Pancreas (tissue), 10 donors: ENCODE measurements around the gene KRT40. TPM values are rescaled to one million over a fixed set of nuclear protein-coding genes. Genes with fewer than 3 reads are reported as not detected.
A peak's percentile ranks its signal among the peaks of the same experiment; 100 is the strongest.

Experiments used
- ATAC-seq, 4 donors: fragments of 200-7000 bp; cut with Tn5 transposase; one replicate each; pipeline versions ENCODE4 v1.8.0 to v1.9.1; 2020; ENCODE audit warnings: mild to moderate bottlenecking in 4 of 4, moderate library complexity in 4 of 4
- DNase-seq, 6 donors: peaks; one replicate each; pipeline ENCODE4 v3.0.0-alpha.2; 2020
- FAIRE-seq: peaks from 2 replicates; lab custom pipeline; 2012; peaks lifted over from hg19 to GRCh38; lab: Jason Lieb, UNC
- H3K27ac ChIP-seq, 4 donors: fragments of 200-600 bp; sonication (generic); 1 replicate in 3 of 4; 2 replicates in 1 of 4; pipeline versions ENCODE4 v1.5.0 to v1.8.0; 2020
- H3K27me3 ChIP-seq, 4 donors: fragments of 200-600 bp; one replicate each; pipeline ENCODE4 v1.8.0; 2021
- H3K36me3 ChIP-seq, 3 donors: fragments of 200-600 bp; sonication (generic) in 1 of 3; one replicate each; pipeline versions ENCODE4 v1.5.0 to v1.8.0; 2020 to 2021
- H3K4me1 ChIP-seq, 3 donors: fragments of 200-600 bp; one replicate each; pipeline ENCODE4 v1.8.0; 2021
- H3K4me3 ChIP-seq, 4 donors: fragments of 200-600 bp; sonication (generic) in 2 of 4; one replicate each; pipeline versions ENCODE4 v1.5.0 to v1.8.0; 2020 to 2021
- H3K9me3 ChIP-seq, 4 donors: fragments of 200-600 bp; one replicate each; pipeline ENCODE4 v1.8.0; 2021
- CTCF ChIP-seq, 4 donors: fragments of 200-600 bp; sonication (generic) in 3 of 4; IDR thresholded peaks; one replicate each; pipeline versions ENCODE4 v1.5.0 to v1.8.0; 2021; ENCODE audit warnings: antibody characterized with exemption in 4 of 4
- WGBS, 2 donors: extraction: QIAGEN DNeasy Blood & Tissue Kit; methylation state at CpG; one replicate each; pipeline ENCODE4 v1.1.7; 2013; 5-methylcytosine and 5-hydroxymethylcytosine counted together
- intact Hi-C, 3 donors: fragments of 100-400 bp; cut with DNase I; formaldehyde crosslinking; loops; one replicate each; pipeline versions ENCODE4 v1.11.1 to v1.14.2; 2022
- polyA plus RNA-seq, 2 donors: library from polyadenylated mRNA; stranded (reverse); fragments of 200-250 nt; gene quantifications; one replicate each; pipeline ENCODE4 v1.2.3, GENCODE V29; 2013
- total RNA-seq, 6 donors: library from RNA; stranded (reverse); fragmentation: NEBNext Ultra II Directional in 4 of 6; extraction: Animal tissue kit (Norgen Biotek cat#: 25700) in 4 of 6; gene quantifications; one replicate each; pipeline versions ENCODE4 v1.2.1 to v1.2.4, GENCODE V29; 2021 to 2023
- donor health status: healthy with polysubstance abuse.
- donor health status: DM: no; HTN: no; CAD: no; lungs with moderate emphysema.
- donor health status: DM: no; HTN: no; CAD: no.
- donor health status: control.
- donor health status: control.
- donor health status: Bipolar disorder and iron deficiency.
- donor health status: DM: yes; HTN: yes; CAD: no.
- donor health status: DM: no; HTN: no; CAD: no.
- donor health status: DM: no; HTN: no; CAD: no.
- donor health status: DM: yes; HTN: yes; CAD: no.

Gene KRT40
- total RNA-seq (under 1 TPM in 3 of 6 donors, not detected in 3; 0.09 to 0.24 (median 0.20) TPM), polyA plus RNA-seq (1 to 10 TPM in 1 of 2 donors, under 1 TPM in 1; 0.61 to 1.0 TPM)

- H3K4me3 ChIP-seq, result no peak within 1 kb of the TSS
- intact Hi-C loops, result no loop called here
- no peaks in the 10 kb centered on the region for H3K27me3 ChIP-seq
- FAIRE-seq (no peak), ATAC-seq (no peak), DNase-seq (no peak)
- no peaks in the 10 kb centered on the region for H3K4me1 ChIP-seq
- no peak within 1 kb of the TSS for H3K27ac ChIP-seq
- 39 to 48% methylated on average over 3 of the region's 3 CpGs for WGBS, 2 donors
- no peaks in the 10 kb centered on the region for H3K36me3 ChIP-seq
- no peaks in the 10 kb centered on the region for H3K9me3 ChIP-seq
- TF ChIP-seq CTCF (IDR thresholded peaks at IDR 0.05), result no peak
Observed at GRCh38 chr17:40984226-40984625, at the start of gene KRT40. KRT40 (minus strand) TSS chr17:40984326; CDS start chr17:40984273, 53 bp downstream.

DNA sequence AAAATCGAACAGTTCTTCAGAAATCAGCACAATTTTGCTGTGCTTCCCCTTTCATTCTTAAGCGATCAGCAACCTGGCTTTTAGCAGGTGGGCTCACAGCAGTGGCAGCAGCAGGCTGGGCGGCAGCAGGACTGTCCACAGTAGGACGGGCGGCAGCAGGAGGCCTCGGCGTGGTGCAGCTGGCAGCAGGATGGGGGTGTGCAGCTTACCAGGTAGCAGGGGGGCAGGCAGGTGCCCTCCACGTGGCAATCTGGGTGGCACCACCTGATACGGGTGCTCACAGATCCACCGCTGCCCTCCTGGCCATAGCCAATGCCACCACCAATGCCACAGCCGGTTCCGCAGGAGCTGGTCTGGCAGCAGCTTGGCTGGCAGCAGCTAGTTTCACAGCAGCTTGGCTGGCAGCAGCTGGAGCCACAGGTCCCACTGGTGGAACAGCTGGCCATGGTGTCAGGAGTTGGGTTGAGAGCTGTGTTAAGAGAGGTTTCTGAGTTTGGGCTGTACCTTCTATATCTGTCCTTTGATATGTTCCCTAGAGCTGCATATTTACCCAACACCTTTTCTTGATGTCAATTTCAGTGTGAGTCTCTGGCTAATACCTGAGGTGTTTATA, 45.6 kb upstream of the KRT40 start, which contains the start of gene KRTAP1-4:
Gene KRTAP1-4 (minus strand): TSS at position 563 of the 613 bp plus-strand sequence. CDS start 117 bp downstream, at position 446.
- Histone ChIP-seq H3K4me3 (no peak within 1 kb of the TSS), H3K36me3 (no peaks in the 10 kb centered on the region), H3K4me1 (no peaks in the 10 kb centered on the region), H3K9me3 (no peaks in the 10 kb centered on the region), H3K27ac (no peak within 1 kb of the TSS), H3K27me3 (no peaks in the 10 kb centered on the region)
- WGBS, 2 donors, result 72 to 77% methylated on average over 12 of the region's 12 CpGs
- no peak for TF ChIP-seq CTCF (IDR thresholded peaks at IDR 0.05)
- DNase-seq (peak in 3 of 6 donors; percentile 22 to 50 (median 42)), FAIRE-seq (no peak), ATAC-seq (no peak)
- intact Hi-C loops, result no loop called here

DNA sequence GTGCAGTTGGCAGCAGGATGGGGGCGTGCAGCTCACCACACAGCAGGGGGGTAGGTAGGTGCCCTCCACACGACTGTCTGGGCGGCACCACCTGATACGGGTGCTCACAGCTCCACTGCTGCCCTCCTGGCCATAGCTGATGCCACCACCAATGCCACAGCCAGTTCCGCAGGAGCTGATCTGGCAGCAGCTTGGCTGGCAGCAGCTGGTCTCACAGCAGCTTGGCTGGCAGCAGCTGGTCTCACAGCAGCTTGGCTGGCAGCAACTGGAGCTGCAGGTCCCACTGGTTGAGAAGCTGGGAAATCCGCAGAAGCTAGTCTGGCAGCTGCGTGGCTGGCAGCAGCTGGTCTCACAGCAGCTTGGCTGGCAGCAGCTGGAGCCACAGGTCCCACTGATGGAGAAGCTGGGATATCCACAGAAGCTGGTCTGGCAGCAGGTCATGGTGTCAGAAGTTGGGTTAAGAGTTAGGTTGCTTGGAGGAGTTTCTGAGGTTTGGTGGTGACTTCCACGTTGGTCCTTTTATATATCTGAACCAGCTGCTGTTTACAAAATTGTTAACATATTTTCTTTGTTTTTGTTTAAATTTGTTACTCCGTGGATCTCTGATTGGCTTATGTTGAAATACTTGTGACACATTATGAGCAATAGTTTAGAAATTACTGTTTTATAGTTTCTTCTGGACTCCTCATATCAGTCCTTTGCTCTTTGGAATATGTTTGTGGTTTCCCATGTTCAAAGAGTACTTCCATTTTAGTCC, 42.8 kb upstream of the KRT40 start, which contains the start of gene KRTAP1-5:
Gene KRTAP1-5 (minus strand): TSS at position 494 of the 757 bp plus-strand sequence. CDS start 53 bp downstream, at position 441.
- no peaks in the 10 kb centered on the region for H3K27me3 ChIP-seq
- FAIRE-seq (no peak), ATAC-seq (peak in 1 of 4 donors; percentile 19), DNase-seq (peak in 4 of 6 donors; percentile 30 to 68 (median 40))
- no peaks in the 10 kb centered on the region for H3K36me3 ChIP-seq
- no peak within 1 kb of the TSS for H3K27ac ChIP-seq
- no peaks in the 10 kb centered on the region for H3K4me1 ChIP-seq
- no peak for TF ChIP-seq CTCF (IDR thresholded peaks at IDR 0.05)
- H3K9me3 ChIP-seq, result no peaks in the 10 kb centered on the region
- 49 to 64% methylated on average over 9 of the region's 9 CpGs for WGBS, 2 donors
- intact Hi-C loops, result no loop called here
- H3K4me3 ChIP-seq, result no peak within 1 kb of the TSS

DNA sequence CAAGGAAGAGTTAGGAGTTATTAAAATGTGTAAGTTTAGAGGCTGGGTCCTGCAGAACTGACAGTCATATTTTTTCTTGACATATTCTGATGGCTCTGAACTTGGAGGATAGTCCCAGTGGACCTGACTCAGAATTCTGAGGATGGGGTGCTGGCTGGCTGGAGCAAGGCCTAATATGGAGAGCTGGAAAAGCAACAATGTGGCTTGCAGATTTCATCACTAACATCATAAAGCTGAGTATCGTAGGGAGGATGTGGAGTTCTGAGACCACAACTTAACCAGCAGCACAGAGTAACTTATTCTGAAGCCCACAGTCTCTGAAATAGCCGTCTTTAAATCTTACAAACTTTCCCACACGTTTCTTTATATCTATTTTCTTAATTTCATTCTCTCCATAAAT, 40.6 kb upstream of the KRT40 start:
- FAIRE-seq (no peak), DNase-seq (no peak), ATAC-seq (no peak)
- intact Hi-C loops, result no loop called here
- no peak for TF ChIP-seq CTCF (IDR thresholded peaks at IDR 0.05)
- WGBS, 2 donors, result 58 to 70% methylated on average over 3 of the region's 3 CpGs
- Histone ChIP-seq H3K36me3 (no peaks in the 10 kb centered on the region), H3K4me3 (no peak overlapping the region), H3K27ac (no peak overlapping the region), H3K27me3 (no peaks in the 10 kb centered on the region), H3K9me3 (no peaks in the 10 kb centered on the region), H3K4me1 (no peaks in the 10 kb centered on the region)
